Neuronal stem cell (in vitro differentiated cells): ENCODE results near the gene ILF3.
"Not testable (repeated sequence)": the region's sequence is repeated elsewhere in the genome, so short reads cannot be mapped to it uniquely, and the experiment has no call there.

Source experiments
- DNase-seq: peaks from one replicate; pipeline ENCODE4 v3.0.0-alpha.2; 2013; ENCODE audit warnings: low spot score
- H2AFZ ChIP-seq: one replicate; pipeline ENCODE4 v1.6.1; 2013; ENCODE audit warnings: mild to moderate bottlenecking, low read length, inconsistent platforms
- H2AK5ac ChIP-seq: 2 replicates; pipeline ENCODE4 v1.6.1; 2013; ENCODE audit warnings: low read depth, mild to moderate bottlenecking, inconsistent platforms, low read length, moderate library complexity, mixed read lengths
- H2BK120ac ChIP-seq: 2 replicates; pipeline ENCODE4 v1.6.1; 2013; ENCODE audit warnings: low read depth, mild to moderate bottlenecking, inconsistent platforms, low read length, moderate library complexity, mixed read lengths
- H2BK12ac ChIP-seq: one replicate; pipeline ENCODE4 v1.6.1; 2013; ENCODE audit warnings: low read length, inconsistent platforms
- H2BK15ac ChIP-seq: 2 replicates; pipeline ENCODE4 v1.6.1; 2013; ENCODE audit warnings: mild to moderate bottlenecking, low read length, inconsistent platforms, mixed read lengths
- H2BK5ac ChIP-seq: one replicate; pipeline ENCODE4 v1.6.1; 2013; ENCODE audit warnings: inconsistent platforms, mild to moderate bottlenecking, low read length, moderate library complexity
- H3K14ac ChIP-seq: one replicate; pipeline ENCODE4 v1.6.1; 2013; ENCODE audit warnings: low read length, inconsistent platforms
- H3K18ac ChIP-seq: 2 replicates; pipeline ENCODE4 v1.6.1; 2013; ENCODE audit warnings: low read length, inconsistent platforms
- H3K23ac ChIP-seq: 2 replicates; pipeline ENCODE4 v1.6.1; 2013; ENCODE audit warnings: low read depth, mild to moderate bottlenecking, mixed read lengths, low read length, inconsistent platforms; ENCODE audit not compliant: poor library complexity
- H3K27ac ChIP-seq: replicated peaks from 3 replicates; pipeline ENCODE4 v1.5.1; 2013; ENCODE audit warnings: low read length, inconsistent platforms
- H3K27me3 ChIP-seq, 3 experiments: 2 replicates each; pipeline ENCODE4 v1.6.1; 2013; ENCODE audit warnings: low read length in 3 of 3, mild to moderate bottlenecking in 2 of 3, inconsistent platforms in 1 of 3, low read depth in 1 of 3, mixed read lengths in 1 of 3, moderate library complexity in 1 of 3; ENCODE audit not compliant: control insufficient read depth in 3 of 3, insufficient read depth in 3 of 3
- H3K36me3 ChIP-seq, 2 donors: replicated peaks in 1 of 2; 2 replicates each; pipeline ENCODE4 v1.6.1; 2013; ENCODE audit warnings: low read length in 2 of 2; ENCODE audit not compliant: control insufficient read depth in 2 of 2, insufficient read depth in 2 of 2
- H3K4ac ChIP-seq: 2 replicates; pipeline ENCODE4 v1.6.1; 2013; ENCODE audit warnings: inconsistent platforms, mild to moderate bottlenecking, low read length, moderate library complexity
- H3K4me1 ChIP-seq, 2 donors: 1 replicate in 1 of 2; 2 replicates in 1 of 2; pipeline ENCODE4 v1.6.1; 2013; ENCODE audit warnings: low read length in 2 of 2, low read depth in 1 of 2; ENCODE audit not compliant: control insufficient read depth in 2 of 2, insufficient read depth in 1 of 2
- H3K4me2 ChIP-seq: one replicate; pipeline ENCODE4 v1.6.1; 2013; ENCODE audit warnings: mild to moderate bottlenecking, low read length, inconsistent platforms; ENCODE audit not compliant: insufficient read depth, poor library complexity, severe bottlenecking
- H3K4me3 ChIP-seq, 2 donors: 2 replicates each; pipeline ENCODE4 v1.5.1; 2013; ENCODE audit warnings: low read length in 2 of 2, mild to moderate bottlenecking in 2 of 2, inconsistent platforms in 1 of 2, moderate library complexity in 1 of 2
- H3K79me1 ChIP-seq: one replicate; pipeline ENCODE4 v1.6.1; 2013; ENCODE audit warnings: low read depth, mild to moderate bottlenecking, inconsistent platforms, low read length, moderate library complexity
- H3K9ac ChIP-seq: one replicate; pipeline ENCODE4 v1.6.1; 2013; ENCODE audit warnings: mild to moderate bottlenecking, low read depth, low read length, inconsistent platforms; ENCODE audit not compliant: poor library complexity
- H3K9me3 ChIP-seq, 2 donors: replicated peaks in 1 of 2; 2 replicates each; pipeline versions ENCODE3 to v1.6.1; 2013; ENCODE audit warnings: low read length in 2 of 2, mild to moderate bottlenecking in 2 of 2, inconsistent platforms in 1 of 2, low read depth in 1 of 2, mixed read lengths in 1 of 2, moderate library complexity in 1 of 2; ENCODE audit not compliant: control insufficient read depth in 2 of 2, insufficient read depth in 1 of 2
- H4K8ac ChIP-seq: one replicate; pipeline ENCODE4 v1.6.1; 2013; ENCODE audit warnings: low read depth, mild to moderate bottlenecking, inconsistent platforms, low read length, moderate library complexity
- H4K91ac ChIP-seq: one replicate; pipeline ENCODE4 v1.6.1; 2013; ENCODE audit warnings: low read length, low read depth, mild to moderate bottlenecking, inconsistent platforms; ENCODE audit not compliant: poor library complexity
- WGBS, 2 donors: extraction: QIAGEN DNeasy Blood & Tissue Kit; methylation state at CpG; one replicate each; pipeline ENCODE4 v1.1.7; 2013; ENCODE audit warnings: missing lambda C conversion rate in 2 of 2, mixed read lengths in 1 of 2; ENCODE audit not compliant: insufficient read length in 2 of 2, insufficient replicate concordance in 1 of 2; ENCODE audit errors: extremely low coverage in 2 of 2; 5-methylcytosine and 5-hydroxymethylcytosine counted together

ILF3 gene

DNA sequence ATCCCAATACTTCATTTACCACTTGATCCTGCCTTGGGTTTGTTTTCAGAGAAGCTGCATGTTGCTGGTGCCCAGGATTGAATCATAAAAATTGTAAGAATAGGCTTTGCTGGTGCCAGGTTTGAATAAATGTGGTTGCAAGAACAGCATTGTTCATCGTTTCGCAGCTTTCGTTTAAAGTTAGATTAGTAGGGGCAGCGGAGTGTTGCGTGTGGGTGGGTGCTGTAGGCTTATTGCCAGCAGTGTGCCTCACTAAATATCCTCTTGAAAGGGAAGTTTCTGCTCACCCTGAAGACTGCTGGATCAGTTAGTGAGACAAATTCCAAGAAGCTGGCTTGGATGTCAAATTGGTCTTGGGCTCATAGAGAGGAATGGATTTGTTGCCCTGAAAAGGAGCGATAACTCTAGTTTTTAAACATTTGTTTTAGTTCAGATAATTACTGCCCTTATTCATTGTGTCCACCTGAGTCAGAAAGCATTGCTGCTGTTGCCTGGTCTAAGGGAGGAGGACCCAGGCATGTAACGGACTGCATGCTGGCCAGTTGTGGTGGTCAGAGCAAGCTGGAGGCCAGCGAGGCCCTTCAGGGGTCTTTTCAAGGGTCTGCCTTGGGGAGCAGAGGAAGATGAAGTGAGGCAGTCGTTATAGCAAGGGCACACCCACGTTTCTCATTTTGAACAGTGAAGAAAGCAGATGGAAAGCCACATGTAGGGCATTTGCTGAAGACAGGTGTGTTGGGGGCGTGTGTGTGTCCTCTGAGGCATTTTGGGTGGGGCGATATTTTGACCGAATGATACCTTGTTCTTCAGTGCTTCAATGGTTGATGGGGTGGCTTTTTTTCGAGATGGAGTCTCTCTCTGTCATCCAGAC, 8.5 kb downstream of the ILF3 start:
- no peak overlapping the region for H3K14ac ChIP-seq
- H3K4me3 ChIP-seq = no peak overlapping the region
- no peak overlapping the region for H2BK12ac ChIP-seq
- no peak for DNase-seq
- no peak overlapping the region for H2AFZ ChIP-seq
- no peak overlapping the region for H2BK5ac ChIP-seq
- H3K79me1 ChIP-seq = peaks cover 2% of the 10 kb centered on the region
- H2AK5ac ChIP-seq = no peak overlapping the region
- H3K4ac ChIP-seq = no peak overlapping the region
- H3K4me1 ChIP-seq = peaks cover 0 to 5% of the 10 kb centered on the region in 2 donors
- H2BK120ac ChIP-seq = no peak overlapping the region
- no peak overlapping the region for H3K18ac ChIP-seq
- no peaks in the 10 kb centered on the region for H3K27me3 ChIP-seq
- no peaks in the 10 kb centered on the region for H3K9me3 ChIP-seq
- no peak overlapping the region for H3K27ac ChIP-seq
- H4K8ac ChIP-seq = no peak overlapping the region
- H3K4me2 ChIP-seq = no peak overlapping the region
- H4K91ac ChIP-seq = no peak overlapping the region
- WGBS, 2 donors = no CpG with 5 or more reads among the region's 14 CpGs
- H3K23ac ChIP-seq = no peak overlapping the region
- no peak overlapping the region for H2BK15ac ChIP-seq
- peak overlapping the region; percentile 54 for H3K9ac ChIP-seq
- H3K36me3 ChIP-seq = peaks cover 17 to 89% of the 10 kb centered on the region in 2 donors

- H3K9me3 ChIP-seq, H2BK5ac ChIP-seq, H3K4me2 ChIP-seq, H3K4ac ChIP-seq, H4K91ac ChIP-seq, H3K23ac ChIP-seq, H2AFZ ChIP-seq, H3K27me3 ChIP-seq, H3K18ac ChIP-seq, H3K9ac ChIP-seq, H3K4me1 ChIP-seq, H2BK12ac ChIP-seq, H4K8ac ChIP-seq, H2AK5ac ChIP-seq, H3K14ac ChIP-seq, H3K79me1 ChIP-seq, H3K27ac ChIP-seq, H2BK120ac ChIP-seq, DNase-seq, H2BK15ac ChIP-seq, H3K4me3 ChIP-seq: not testable (repeated sequence)
- no CpG with 5 or more reads among the region's 16 CpGs for WGBS, 2 donors
- H3K36me3 ChIP-seq = peaks cover 18 to 89% of the 10 kb centered on the region in 2 donors
Measured at GRCh38 chr19:10663252-10663563, 9.1 kb downstream of the ILF3 start.

DNA sequence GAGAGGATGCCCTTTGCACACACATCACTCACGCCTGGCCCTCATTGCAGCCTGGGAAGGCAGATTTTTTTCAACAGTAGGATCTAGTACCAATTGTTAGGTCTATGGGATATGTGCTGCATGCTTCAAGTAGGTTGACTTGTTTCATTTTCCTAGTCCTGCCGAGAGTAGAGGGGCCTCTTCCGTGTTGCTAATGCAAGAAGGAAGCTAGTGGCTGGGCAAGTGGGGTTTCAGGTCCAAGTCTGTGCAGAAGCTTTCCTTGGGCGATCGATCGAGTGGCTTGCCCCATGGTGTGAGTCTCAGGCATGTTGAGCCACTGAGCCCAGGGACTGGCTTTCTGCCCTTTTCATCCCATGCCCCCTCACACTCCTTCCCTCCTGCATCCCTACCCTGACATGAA, 13.7 kb downstream of the ILF3 start:
- Histone ChIP-seq H2AK5ac (no peak overlapping the region), H3K18ac (no peak overlapping the region), H3K9ac (no peak overlapping the region), H4K91ac (no peak overlapping the region), H3K4me3 (no peak overlapping the region), H2BK12ac (no peak overlapping the region), H3K27ac (no peak overlapping the region), H3K27me3 (no peaks in the 10 kb centered on the region), H3K9me3 (no peaks in the 10 kb centered on the region), H4K8ac (no peak overlapping the region), H3K4me1 (peaks cover 0 to 1% of the 10 kb centered on the region in 2 donors), H2BK5ac (no peak overlapping the region), H3K36me3 (peaks cover 32 to 89% of the 10 kb centered on the region in 2 donors), H3K79me1 (peaks cover 2% of the 10 kb centered on the region), H3K4ac (no peak overlapping the region), H3K23ac (no peak overlapping the region), H2AFZ (no peak overlapping the region), H2BK120ac (no peak overlapping the region), H2BK15ac (no peak overlapping the region), H3K14ac (no peak overlapping the region), H3K4me2 (no peak overlapping the region)
- no peak for DNase-seq
- no CpG with 5 or more reads among the region's 6 CpGs for WGBS, 2 donors

- WGBS, 2 donors = no CpG with 5 or more reads among the region's 6 CpGs
- H2AFZ ChIP-seq = no peak overlapping the region
- H3K9ac ChIP-seq = no peak overlapping the region
- no peak overlapping the region for H2AK5ac ChIP-seq
- H4K8ac ChIP-seq = no peak overlapping the region
- peaks cover 0 to 1% of the 10 kb centered on the region in 2 donors for H3K4me1 ChIP-seq
- no peak overlapping the region for H3K4ac ChIP-seq
- H3K4me2 ChIP-seq = no peak overlapping the region
- no peak overlapping the region for H4K91ac ChIP-seq
- no peak overlapping the region for H3K23ac ChIP-seq
- no peaks in the 10 kb centered on the region for H3K9me3 ChIP-seq
- no peak overlapping the region for H3K4me3 ChIP-seq
- H2BK12ac ChIP-seq = no peak overlapping the region
- H3K27me3 ChIP-seq = no peaks in the 10 kb centered on the region
- no peak overlapping the region for H2BK15ac ChIP-seq
- peaks cover 40 to 92% of the 10 kb centered on the region in 2 donors for H3K36me3 ChIP-seq
- H3K79me1 ChIP-seq = peaks cover 5% of the 10 kb centered on the region
- no peak overlapping the region for H3K18ac ChIP-seq
- DNase-seq = no peak
- H2BK120ac ChIP-seq = no peak overlapping the region
- H3K14ac ChIP-seq = no peak overlapping the region
- H3K27ac ChIP-seq = no peak overlapping the region
- no peak overlapping the region for H2BK5ac ChIP-seq
Measured at GRCh38 chr19:10669246-10669645, 15.1 kb downstream of the ILF3 start.
